K562 (cell line): ENCODE data around the gene HEPHL1. TPM values are rescaled to one million over a fixed set of nuclear protein-coding genes. Genes with fewer than 3 reads are reported as not detected.

Source experiments
- ATAC-seq: fragments of 200-7000 bp; cut with Tn5 transposase; 3 replicates; pipeline ENCODE4 v1.9.1; 2020; ENCODE audit warnings: moderate library complexity
- BruUV-seq: library from RNA; stranded (reverse); fragments of 400-500 nt; replicated peaks from 2 replicates; lab custom pipeline; 2021; lab: Mats Ljungman, UMichigan
- CTCF ChIA-PET: fragments of 300-600 bp; formaldehyde crosslinking; extraction: SDS; loops from one replicate; lab custom pipeline; 2021; ENCODE audit warnings: low intra/inter-chr PET ratio; lab: Yijun Ruan, JAX
- POLR2A ChIA-PET: fragments of 300-600, 350-650 bp; sonication (Branson Sonifier 250); formaldehyde crosslinking; extraction: SDS; loops from one replicate; lab custom pipeline; 2021; ENCODE audit warnings: antibody characterized with exemption, inconsistent platforms; lab: Yijun Ruan, JAX
- DNase-seq, 4 experiments: peaks; one replicate each; pipeline versions ENCODE4 v3.0.0 to v3.0.0-alpha.2; 2011 to 2018; ENCODE audit warnings: low spot score in 3 of 4, mixed read lengths in 3 of 4; ENCODE audit errors: extremely low read depth in 1 of 4
- FAIRE-seq: peaks from 2 replicates; lab custom pipeline; 2011; peaks lifted over from hg19 to GRCh38; lab: Jason Lieb, UNC
- H2AFZ ChIP-seq: 2 replicates; pipeline ENCODE4 v1.6.0; 2011; ENCODE audit warnings: low read depth, low read length, control low read depth, inconsistent platforms
- H3K27ac ChIP-seq: fragments of 200-600 bp; 3 replicates; pipeline ENCODE4 v1.8.0; 2011; ENCODE audit warnings: low read depth, mild to moderate bottlenecking, control low read depth, inconsistent platforms, low read length, moderate library complexity, mixed read lengths; ENCODE audit errors: extremely low read depth
- H3K27me3 ChIP-seq, 2 experiments: fragments of 300-600 bp in 1 of 2; 2 replicates in 1 of 2; 3 replicates in 1 of 2; pipeline versions ENCODE4 v1.6.0 to v1.8.0; 2011; ENCODE audit warnings: inconsistent platforms in 2 of 2, low read length in 2 of 2, mild to moderate bottlenecking in 1 of 2, mixed read lengths in 1 of 2, moderate library complexity in 1 of 2; ENCODE audit not compliant: control insufficient read depth in 2 of 2, insufficient read depth in 2 of 2
- H3K36me3 ChIP-seq: fragments of 300-600 bp; 3 replicates; pipeline ENCODE4 v1.8.0; 2011; ENCODE audit warnings: mild to moderate bottlenecking, low read length, inconsistent platforms; ENCODE audit not compliant: control insufficient read depth, insufficient read depth
- H3K4me1 ChIP-seq, 2 experiments: fragments of 200-600 bp in 1 of 2; replicated peaks in 1 of 2; 2 replicates in 1 of 2; 3 replicates in 1 of 2; pipeline versions ENCODE4 v1.5.1 to v1.8.0; 2011; ENCODE audit warnings: inconsistent platforms in 2 of 2, low read length in 2 of 2, mild to moderate bottlenecking in 1 of 2, mixed read lengths in 1 of 2, moderate library complexity in 1 of 2; ENCODE audit not compliant: control insufficient read depth in 2 of 2, insufficient read depth in 2 of 2
- H3K4me2 ChIP-seq: 2 replicates; pipeline ENCODE4 v1.6.1; 2011; ENCODE audit warnings: low read length, control low read depth, inconsistent platforms, mixed read lengths; ENCODE audit not compliant: insufficient read depth
- H3K4me3 ChIP-seq: fragments of 200-600 bp; sonication (generic), shearing (Covaris generic); 2 replicates; pipeline ENCODE4 v1.5.1; 2016; ENCODE audit warnings: control low read depth, inconsistent platforms
- H3K79me2 ChIP-seq: fragments of 200-600 bp; 3 replicates; pipeline ENCODE4 v1.8.0; 2011; ENCODE audit warnings: low read length, inconsistent platforms; ENCODE audit not compliant: control insufficient read depth, insufficient read depth
- H3K9ac ChIP-seq, 2 experiments: 2 replicates each; pipeline versions ENCODE4 v1.6.0 to v1.6.1; 2011; ENCODE audit warnings: low read depth in 2 of 2, low read length in 2 of 2, control low read depth in 1 of 2, inconsistent platforms in 1 of 2, mild to moderate bottlenecking in 1 of 2, mixed read lengths in 1 of 2; ENCODE audit not compliant: insufficient read depth in 1 of 2
- H3K9me1 ChIP-seq: one replicate; pipeline ENCODE4 v1.6.0; 2011; ENCODE audit warnings: inconsistent platforms, mild to moderate bottlenecking, low read length, moderate library complexity; ENCODE audit not compliant: control insufficient read depth, insufficient read depth
- H3K9me3 ChIP-seq: replicated peaks from 2 replicates; pipeline ENCODE4 v1.5.1; 2011; ENCODE audit warnings: low read depth, low read length, inconsistent platforms; ENCODE audit not compliant: control insufficient read depth, insufficient read depth
- H4K20me1 ChIP-seq: replicated peaks from 2 replicates; pipeline ENCODE4 v1.6.1; 2011; ENCODE audit warnings: low read length, inconsistent platforms, mixed read lengths; ENCODE audit not compliant: control insufficient read depth, insufficient read depth
- C11orf30 ChIP-seq: fragments of 450-650 bp; IDR thresholded peaks from 2 replicates; pipeline ENCODE4 v1.6.1; 2016; ENCODE audit warnings: low read depth, mild to moderate bottlenecking
- MAFF ChIP-seq: IDR thresholded peaks from 2 replicates; pipeline ENCODE4 v1.6.1; 2012; ENCODE audit warnings: low read length, improper control_type of control experiment
- MAFG ChIP-seq: fragments of 450-650 bp; conservative IDR thresholded peaks from 2 replicates; pipeline ENCODE4 v1.6.1; 2016; ENCODE audit warnings: missing genetic modification characterization, missing compliant biosample characterization
- RBM25 ChIP-seq: fragments of 200-400 bp; formaldehyde crosslinking; IDR thresholded peaks from 2 replicates; pipeline ENCODE4 v1.6.1; 2018; ENCODE audit warnings: low read length, low read depth, moderate library complexity; ENCODE audit not compliant: severe bottlenecking
- SFPQ ChIP-seq: fragments of 200-400 bp; formaldehyde crosslinking; IDR thresholded peaks from 2 replicates; pipeline ENCODE4 v1.6.1; 2017; ENCODE audit warnings: mild to moderate bottlenecking, low read depth, low read length, moderate library complexity
- ZNF316 ChIP-seq: fragments of 450-650 bp; IDR thresholded peaks from 2 replicates; pipeline ENCODE4 v1.6.1; 2016
- WGBS: fragments of 100-300 bp; shearing (Covaris generic); methylation state at CpG from one replicate; pipeline ENCODE4 v1.1.6; 2016; ENCODE audit warnings: low coverage, mixed read lengths; ENCODE audit not compliant: insufficient coverage; ENCODE audit errors: missing lambda C conversion rate; 5-methylcytosine and 5-hydroxymethylcytosine counted together
- in situ Hi-C: fragments of 300-500 bp; cut with MboI; formaldehyde crosslinking; loops from 4 replicates; pipeline ENCODE4 v1.15.0; 2018; ENCODE audit warnings: inconsistent platforms, mixed read lengths
- intact Hi-C: fragments of 100-400 bp; cut with micrococcal nuclease; formaldehyde crosslinking; loops from 2 replicates; pipeline ENCODE4 v1.14.2; 2022
- polyA plus RNA-seq, 8 experiments: library from polyadenylated mRNA; depleted of rRNA in 4 of 8; stranded (reverse) in 5 of 8; unstranded in 3 of 8; fragments of >200 nt; fragmentation: Nextera tagmentation in 2 of 8; fragmentation: Illumina TruSeq in 1 of 8; extraction: Ambion mirVana in 2 of 8; extraction: Trizol in 1 of 8; gene quantifications; 2 replicates each; pipeline versions ENCODE4 v1.2.1 to v1.2.3, GENCODE V29; 2011 to 2014; ENCODE audit warnings: inconsistent platforms in 1 of 8, missing spikeins in 1 of 8
- total RNA-seq, 7 experiments: library from RNA; depleted of rRNA in 6 of 7; stranded (reverse); fragments of >200 nt in 6 of 7; fragmentation: Illumina TruSeq in 2 of 7; extraction: Trizol in 2 of 7; gene quantifications; 2 replicates each; pipeline versions ENCODE4 v1.2.1 to v1.2.3, GENCODE V29; 2011 to 2021; ENCODE audit warnings: low replicate concordance in 1 of 7

HEPHL1 gene
- total and polyA plus RNA-seq, 9 of the 15 experiments (the other 6 are each of a cell fraction or from before 2014, with no cell fraction given): 0.01 TPM; not detected in 8

GRCh38 chr11:94025690-94026394 lies 4.7 kb downstream of the HEPHL1 start:
- TF ChIP-seq MAFG: 0 out of 2 replicates have a peak, but pooled peaks have one; percentile 38
- TF ChIP-seq ZNF316: peak; percentile 56; the same call in 1 of the 2 replicates
- TF ChIP-seq MAFF: peak; percentile 31; the same call in 1 of the 2 replicates
- peak; percentile 57 for TF ChIP-seq RBM25
- peak; percentile 38; the same call in 1 of the 2 replicates for TF ChIP-seq C11orf30
- TF ChIP-seq SFPQ: no peak
- FAIRE-seq (no peak), ATAC-seq (no peak), DNase-seq (no peak)
- no peak overlapping the region for H3K9ac ChIP-seq
- in situ Hi-C loops: loop anchor here (5.0 kb wide), 1 partner anchor 74 kb away; no protein-coding TSS in a partner anchor
- H4K20me1 ChIP-seq: no peaks in the 10 kb centered on the region
- H3K9me3 ChIP-seq: no peaks in the 10 kb centered on the region
- no peak overlapping the region for H2AFZ ChIP-seq
- no peak overlapping the region for H3K4me2 ChIP-seq
- no peak overlapping the region for H3K27ac ChIP-seq
- intact Hi-C loops: loop anchor here (10.0 kb wide), 1 partner anchor 101 kb away; no protein-coding TSS in a partner anchor
- no peaks in the 10 kb centered on the region for H3K9me1 ChIP-seq
- BruUV-seq: no TSS peak
- 0% methylated on average over 2 of the region's 2 CpGs for WGBS
- POLR2A ChIA-PET: no interaction called here
- H3K4me1 ChIP-seq: peaks cover 0 to 5% of the 10 kb centered on the region in 2 experiments; a peak in 3 of 5 replicates
- H3K4me3 ChIP-seq: no peak overlapping the region
- CTCF ChIA-PET: no interaction called here
- H3K36me3 ChIP-seq: no peaks in the 10 kb centered on the region
- H3K27me3 ChIP-seq: no peaks in the 10 kb centered on the region
- H3K79me2 ChIP-seq: no peaks in the 10 kb centered on the region
